Limb (tissue), 2 donors: ENCODE results near the gene SPO11.
A peak's percentile ranks its signal among the peaks of the same experiment; 100 is the strongest.
"Not testable (repeated sequence)": the region's sequence is repeated elsewhere in the genome, so short reads cannot be mapped to it uniquely, and the experiment has no call there.

Experiments used
- DNase-seq, 2 donors: peaks; one replicate each; pipeline ENCODE4 v3.0.0-alpha.2; 2016; ENCODE audit errors: extremely low spot score in 2 of 2

SPO11 gene

DNA sequence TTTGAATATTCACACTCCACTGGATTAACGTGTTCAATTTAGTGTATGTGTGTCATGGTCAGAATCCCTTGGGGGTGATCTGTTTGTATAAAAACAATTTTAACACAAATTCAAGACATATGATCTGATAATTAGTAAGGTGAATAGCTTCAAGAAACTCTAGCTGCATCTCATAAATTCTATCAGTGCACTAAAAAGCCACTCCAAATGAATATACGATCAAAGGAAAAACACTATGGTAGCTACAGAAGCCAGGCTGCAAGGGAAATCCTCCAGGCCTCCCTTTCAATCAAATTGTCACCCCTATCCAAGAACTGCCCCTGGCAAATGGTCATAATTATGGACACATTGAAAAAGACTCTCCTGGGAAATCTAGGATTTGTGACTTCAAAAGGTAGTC, 12.1 kb downstream of the SPO11 start:
- no peak for DNase-seq

DNA sequence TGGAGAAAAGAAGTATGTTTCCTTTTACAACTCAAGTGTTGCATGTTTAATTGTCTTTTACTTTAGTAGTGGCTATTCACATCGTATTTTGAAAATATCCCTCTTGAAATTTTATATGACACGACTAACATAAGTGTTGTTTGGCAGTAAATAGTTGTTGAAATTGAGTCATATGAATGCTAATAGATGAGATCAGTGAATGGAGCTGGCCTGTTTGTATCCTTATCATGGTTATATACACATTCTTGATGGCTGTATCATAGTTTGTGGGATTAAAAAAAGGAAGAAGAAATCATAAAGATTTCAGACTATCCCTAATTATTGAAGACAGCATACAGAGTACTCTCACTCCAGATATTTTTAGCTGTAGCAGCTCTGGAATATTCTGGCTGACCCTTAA, 13.2 kb downstream of the SPO11 start:
- DNase-seq: no peak

DNA sequence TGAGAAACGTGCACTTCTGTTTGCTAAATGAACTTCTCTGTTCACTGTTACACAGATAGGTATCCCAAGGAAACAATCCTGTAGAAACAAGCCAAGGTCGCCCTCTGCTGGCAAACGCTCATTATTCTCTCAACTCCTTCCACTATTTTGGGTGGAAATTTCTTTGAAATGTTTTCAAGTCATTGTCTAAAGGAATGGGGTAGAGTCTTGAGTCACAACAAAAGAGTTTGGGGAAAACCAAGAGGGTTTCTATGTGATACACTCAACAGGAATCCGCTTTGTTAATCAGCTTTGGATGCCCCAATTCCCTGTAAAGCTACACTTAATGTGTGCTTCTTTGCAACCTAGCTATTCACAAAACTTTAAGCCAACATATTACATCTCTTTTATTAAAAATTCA, 16.9 kb downstream of the SPO11 start:
- peak; percentile 72 to 84 for DNase-seq

DNA sequence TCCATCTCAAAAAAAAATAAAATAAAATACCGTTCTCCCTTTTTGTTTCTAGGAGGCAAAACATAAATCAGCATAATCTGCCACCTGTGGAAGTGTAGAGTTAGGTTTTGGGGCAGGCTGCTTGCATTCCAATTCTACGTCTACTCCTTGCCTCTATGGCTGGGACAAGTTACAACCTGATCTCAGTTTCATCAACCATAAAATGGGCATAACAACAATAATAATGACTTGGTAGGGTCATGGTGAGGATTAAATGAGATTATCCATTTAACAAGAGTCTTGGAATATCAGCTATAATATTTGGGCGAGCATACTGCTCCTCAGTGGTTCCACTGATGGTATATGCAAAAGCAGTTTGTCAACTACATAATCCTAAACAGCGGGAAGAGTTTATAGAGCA, 17.8 kb downstream of the SPO11 start:
- no peak for DNase-seq

DNA sequence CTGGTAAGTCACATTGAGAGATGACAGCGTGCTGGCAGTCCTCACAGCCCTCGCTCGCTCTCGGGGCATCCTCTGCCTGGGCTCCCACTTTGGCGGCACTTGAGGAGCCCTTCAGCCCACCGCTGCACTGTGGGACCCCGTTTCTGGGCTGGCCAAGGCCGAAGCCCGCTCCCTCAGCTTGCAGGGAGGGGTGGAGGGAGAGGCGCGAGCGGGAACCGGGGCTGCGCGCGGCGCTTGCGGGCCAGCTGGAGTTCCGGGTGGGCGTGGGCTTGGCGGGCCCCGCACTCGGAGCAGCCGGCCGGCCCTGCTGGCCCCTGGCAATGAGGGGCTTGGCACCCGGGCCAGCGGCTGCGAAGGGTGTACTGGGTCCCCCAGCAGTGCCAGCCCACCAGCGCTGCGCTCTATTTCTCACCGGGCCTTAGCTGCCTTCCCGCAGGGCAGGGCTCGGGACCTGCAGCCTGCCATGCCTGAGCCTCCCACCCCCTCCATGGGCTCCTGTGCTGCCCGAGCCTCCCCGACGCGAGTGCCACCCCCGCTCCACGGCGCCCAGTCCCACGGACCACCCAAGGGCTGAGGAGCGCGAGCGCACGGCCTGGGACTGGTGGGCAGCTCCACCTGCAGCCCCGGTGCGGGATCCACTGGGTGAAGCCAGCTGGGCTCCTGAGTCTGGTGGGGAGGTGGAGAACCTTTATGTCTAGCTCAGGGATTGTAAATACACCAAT, 18.8 kb downstream of the SPO11 start:
- not testable (repeated sequence) for DNase-seq

DNA sequence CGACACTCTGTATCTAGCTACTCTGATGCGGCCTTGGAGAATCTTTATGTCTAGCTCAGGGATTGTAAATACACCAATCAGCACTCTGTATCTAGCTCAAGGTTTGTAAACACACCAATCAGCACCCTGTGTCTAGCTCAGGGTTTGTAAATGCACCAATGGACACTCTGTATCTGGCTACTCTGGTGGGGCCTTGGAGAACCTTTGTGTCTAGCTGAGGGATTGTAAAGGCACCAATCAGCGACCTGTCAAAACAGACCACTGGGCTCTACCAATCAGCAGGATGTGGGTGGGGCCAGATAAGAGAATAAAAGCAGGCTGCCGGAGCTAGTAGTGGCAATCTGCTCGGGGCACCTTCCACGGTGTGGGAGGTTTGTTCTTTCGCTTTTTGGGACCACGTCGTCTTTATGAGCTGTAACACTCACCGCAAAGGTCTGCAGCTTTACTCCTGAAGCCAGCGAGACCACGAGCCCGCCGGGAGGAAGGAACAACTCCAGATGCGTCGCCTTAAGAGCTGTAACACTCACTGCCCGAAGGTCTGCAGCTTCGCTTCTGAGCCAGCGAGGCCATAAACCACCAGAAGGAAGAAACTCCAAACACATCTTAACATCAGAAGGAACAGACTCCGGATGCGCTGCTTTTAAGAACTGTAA, 19.4 kb downstream of the SPO11 start:
- DNase-seq: not testable (repeated sequence)

DNA sequence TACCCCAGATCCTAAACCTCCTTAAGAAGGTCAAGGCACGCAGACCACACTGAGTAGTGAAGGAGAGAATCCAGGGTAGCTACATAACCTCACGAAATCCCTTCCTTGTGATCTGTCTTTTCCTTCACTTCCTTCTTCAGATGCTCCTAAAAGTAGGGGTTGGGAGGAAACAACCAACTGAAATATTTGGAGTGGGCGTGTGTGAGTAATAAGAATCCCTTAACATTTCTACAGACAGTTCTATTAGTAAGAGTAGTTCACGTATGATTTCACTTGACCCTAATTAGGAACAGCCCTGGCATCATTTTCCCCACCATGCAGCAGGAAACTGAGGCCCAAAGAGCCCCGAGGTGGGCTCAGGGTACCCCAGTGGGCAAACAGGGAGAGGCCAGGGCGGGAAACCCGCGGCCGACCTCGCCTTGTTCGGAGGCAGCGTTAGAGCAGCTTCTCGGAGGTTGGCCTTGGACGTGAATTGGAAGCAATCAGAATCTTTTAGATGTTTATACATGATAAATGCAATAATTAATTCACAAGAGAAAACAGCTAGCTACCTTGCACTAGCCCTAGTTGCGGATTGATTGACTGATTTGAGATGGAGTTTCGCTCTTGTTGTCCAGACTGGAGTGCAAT, 20.6 kb downstream of the SPO11 start:
- DNase-seq: peak in 1 of 2 donors; percentile 42

DNA sequence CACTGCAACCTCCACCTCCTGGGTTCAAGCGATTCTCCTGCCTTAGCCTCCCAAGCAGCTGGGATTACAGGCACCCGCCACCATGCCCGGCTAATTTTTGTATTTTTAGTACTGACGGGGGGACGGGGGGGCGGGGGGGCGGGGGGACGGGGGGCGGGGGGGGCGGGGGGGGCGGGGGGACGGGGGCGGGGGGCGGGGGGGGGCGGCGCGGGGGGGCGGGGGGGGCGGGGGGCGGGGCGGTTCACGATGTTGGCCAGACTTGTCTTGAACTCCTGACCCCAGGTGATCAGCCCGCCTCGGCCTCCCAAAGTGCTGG, 21.1 kb downstream of the SPO11 start:
- not testable (repeated sequence) for DNase-seq

DNA sequence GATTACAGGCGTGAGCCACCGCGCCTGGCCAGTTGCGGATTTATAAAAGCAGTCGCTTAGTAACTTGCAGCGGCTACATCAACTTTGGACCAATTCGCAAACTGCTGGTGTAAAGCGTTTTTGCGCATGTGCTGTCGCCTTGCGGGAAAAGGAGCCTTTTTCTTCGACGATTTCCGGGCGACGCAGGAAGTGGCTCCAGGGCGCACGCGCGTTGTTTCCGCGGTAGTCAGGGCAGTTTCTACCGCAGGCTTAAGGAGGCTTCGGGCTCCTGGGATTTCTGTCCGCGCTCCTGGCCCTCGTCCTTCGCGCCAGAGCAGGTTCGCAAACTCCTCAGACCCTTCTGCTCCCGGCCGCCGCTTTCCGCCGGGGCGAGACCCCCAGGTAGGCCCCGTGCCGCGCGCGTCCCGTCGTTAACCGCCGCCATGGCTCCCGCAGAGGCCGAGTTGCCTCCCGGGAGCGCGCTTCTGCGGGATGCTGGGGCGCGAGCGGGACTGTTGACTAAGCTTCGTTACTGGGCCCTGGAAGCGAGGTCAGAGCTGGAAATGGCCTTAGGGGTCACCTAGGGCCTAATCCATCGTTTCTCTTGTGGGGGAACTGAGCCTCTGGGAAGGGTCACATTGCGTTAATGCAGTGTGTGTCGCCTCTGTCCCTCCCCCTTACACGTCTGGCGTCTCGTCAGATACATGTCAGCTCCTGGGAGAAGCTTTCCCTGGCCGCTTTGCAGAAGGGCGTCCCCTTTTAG, 21.6 kb downstream of the SPO11 start, which contains the start of gene RAE1:
RAE1 (plus strand) TSS at position 214 of the 742 bp plus-strand sequence. CDS start 2,784 bp downstream, outside the sequence.
- DNase-seq: peak; percentile 93 to 96

DNA sequence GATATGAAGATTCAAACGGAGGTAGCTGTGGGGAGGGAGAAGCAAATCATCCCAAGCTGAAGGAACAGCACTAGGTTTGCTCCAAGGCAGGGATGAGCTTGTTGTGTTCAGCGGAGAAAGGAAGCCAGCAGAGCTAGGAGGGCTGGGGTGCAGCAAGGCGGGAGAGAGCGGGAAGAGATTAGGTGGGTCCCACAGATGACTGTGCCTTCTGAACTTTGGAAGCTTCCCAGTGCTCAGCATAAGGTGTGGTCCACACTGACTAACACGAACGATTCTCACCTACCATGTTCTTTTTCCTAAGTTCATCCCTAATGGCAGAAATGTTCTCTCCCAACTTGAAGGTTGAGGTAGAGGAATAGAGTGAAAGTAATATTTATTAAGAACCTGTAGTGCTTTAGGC, 22.7 kb downstream of the SPO11 start:
- no peak for DNase-seq

DNA sequence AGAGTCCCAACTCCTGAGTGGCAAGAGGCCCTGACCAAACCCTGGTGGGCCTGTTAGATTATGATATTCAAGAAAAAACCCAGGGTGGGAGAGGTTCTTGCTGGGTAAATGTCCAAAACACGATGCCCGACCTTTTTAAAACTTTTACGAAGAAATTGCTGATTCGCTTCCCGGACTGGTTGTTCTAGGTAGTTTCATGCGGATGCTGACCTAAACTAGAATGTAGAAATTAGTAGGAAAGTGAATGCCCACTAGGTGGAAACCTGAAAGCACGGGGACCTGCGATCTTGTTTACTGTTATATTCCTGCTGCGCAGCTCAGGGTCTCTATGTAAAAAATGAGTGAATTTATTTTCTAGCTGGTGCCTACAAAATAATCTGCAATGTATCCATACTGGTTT, 23.7 kb downstream of the SPO11 start:
- DNase-seq: no peak

DNA sequence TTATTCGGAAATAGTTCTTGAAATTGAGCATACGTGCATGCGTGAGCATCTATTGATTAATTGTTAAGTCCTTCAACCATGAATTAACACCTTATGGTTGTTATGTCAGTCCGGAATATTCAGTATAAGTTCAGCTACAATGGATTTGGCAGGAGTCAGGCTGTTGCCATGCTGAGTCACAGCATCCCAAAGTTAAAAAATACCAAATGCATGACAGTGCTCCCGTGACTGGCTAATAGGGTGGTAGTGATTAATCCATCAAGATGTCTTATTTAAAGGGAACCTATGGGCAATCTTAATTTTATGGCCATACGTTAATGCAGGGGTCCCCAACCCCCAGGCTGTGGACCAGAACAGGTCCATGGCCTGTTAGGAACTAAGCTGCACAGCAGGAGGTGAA, 31.9 kb downstream of the SPO11 start:
- no peak for DNase-seq

DNA sequence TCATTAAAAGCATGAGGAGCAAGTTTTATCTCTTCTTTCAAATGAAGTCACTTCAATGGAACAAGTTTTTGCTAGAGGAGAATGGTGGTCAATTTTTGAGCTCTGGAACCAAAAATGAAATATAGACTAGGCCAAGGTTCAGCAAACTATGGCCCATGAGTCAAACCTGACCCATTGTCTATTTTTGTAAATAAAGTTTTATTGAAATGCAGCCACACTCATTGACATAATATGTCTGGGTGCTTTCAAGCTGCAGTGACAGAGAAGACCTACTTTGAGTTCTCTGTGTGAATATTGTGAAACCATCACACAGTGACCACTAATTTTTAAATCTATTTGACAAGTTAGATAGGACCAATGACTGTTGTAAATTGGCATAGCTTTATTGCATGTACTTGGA, 34.8 kb downstream of the SPO11 start:
- DNase-seq: no peak

DNA sequence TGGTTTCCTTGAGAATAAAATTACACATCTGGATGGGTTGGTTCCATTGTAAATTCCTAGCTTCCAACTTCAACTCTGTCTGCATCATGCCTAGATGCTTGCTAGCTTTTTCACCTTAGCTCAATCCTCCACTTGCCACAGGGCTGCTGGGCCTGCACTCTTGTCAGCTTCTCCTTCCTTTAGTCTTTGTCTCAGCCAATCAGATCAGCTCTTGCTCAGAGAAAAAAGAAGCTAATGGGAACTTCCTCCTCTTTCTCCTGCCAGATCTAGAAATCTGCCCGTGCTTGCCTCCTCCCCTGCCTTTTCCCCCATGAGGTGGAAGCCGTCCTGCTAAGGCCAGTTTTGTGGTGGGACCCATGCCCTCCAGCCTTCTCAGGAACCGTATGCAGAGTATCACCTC, 40.0 kb downstream of the SPO11 start:
- DNase-seq: no peak

DNA sequence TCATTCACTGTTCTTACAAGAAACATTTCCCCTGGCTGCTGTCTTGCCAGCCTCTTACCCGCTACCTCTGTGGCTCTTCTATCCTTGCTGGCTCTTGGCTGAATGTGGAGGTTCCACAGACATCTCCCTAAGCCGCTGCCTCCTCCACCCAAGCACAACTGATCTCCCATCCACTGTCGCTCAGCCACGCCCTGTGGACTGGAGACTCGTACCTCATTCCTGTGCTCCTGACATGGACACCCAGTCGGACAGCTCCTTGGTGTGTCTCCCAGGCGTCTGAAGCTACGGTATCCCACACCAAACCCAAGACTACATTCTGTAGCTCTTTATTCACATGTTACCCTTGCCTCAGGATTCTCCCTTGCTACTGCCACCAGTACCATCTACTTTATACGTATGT, 40.7 kb downstream of the SPO11 start:
- DNase-seq: no peak

DNA sequence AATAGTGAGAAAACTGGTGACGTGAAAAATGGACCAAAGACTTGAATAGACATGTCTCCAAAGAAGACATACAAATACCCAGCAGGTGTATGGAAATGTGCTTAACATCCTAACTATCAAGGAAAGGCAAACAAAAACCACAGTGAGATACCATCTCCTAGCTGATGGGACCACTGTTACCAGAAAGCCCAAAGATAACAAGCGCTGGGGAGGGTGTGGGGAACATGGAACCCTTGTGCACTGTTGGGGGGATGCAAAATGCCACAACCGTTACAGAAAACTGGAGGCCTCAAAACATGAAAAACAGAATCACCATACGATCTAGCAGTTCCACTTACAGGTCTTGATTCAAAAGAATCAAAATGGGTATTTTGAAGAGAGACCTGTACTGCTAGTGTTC, 41.8 kb downstream of the SPO11 start:
- no peak for DNase-seq

DNA sequence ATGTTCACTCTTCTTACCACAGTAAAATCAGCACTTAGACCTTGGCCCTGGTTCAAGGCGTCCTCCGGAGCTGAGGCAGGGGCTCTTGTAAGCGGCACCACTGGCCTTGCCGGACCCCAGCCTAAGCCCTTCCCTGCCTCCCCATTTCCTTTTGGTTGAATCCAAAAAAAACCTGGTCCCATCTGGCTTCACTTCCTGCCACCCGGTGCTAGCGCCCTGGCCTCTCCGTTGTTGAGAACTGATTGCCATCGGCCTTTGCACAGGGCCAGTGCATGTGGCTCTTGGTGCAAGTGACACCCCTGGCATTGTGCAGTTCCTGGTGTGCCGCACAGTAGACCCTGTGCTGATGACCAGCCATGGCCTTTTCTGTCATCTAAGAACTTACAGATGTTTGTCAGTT, 42.6 kb downstream of the SPO11 start:
- no peak for DNase-seq

DNA sequence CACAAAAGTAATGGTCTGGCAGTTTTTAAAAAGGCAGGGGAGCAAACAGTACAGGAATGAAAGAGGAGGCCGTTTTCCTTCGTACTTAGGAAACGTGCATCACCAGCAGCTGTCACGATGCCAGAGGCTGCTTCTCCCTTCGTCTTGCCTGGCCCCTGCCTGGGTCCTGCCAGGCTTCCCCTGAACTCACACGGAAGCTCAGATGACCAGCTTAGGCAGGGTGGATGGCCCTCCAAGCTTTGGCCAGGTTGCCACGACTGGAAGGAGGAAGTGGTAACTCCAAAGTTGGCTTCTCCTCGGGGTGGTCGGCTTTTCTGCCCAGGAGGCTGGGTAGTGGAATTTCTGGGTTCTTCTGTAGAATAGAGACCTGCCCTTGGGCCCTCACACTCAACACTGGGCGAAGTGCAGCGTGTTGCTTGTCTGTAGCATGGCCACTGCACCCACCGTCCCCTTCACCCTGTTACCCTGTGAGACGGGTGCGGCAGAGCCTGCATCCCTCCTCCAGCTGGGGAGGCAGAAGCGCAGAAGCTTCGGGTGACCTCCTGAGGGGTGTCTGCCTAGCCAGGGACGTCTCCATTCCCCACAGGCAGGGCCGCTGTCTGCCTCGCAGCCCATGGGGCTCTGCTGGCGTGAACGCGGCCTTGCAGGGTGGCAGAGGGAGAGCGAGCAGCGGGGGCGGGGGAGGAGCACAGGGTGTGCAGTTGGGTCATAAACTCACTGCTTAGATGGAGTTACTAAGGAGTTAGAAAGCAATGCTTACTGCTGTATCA, 43.2 kb downstream of the SPO11 start:
- no peak for DNase-seq

DNA sequence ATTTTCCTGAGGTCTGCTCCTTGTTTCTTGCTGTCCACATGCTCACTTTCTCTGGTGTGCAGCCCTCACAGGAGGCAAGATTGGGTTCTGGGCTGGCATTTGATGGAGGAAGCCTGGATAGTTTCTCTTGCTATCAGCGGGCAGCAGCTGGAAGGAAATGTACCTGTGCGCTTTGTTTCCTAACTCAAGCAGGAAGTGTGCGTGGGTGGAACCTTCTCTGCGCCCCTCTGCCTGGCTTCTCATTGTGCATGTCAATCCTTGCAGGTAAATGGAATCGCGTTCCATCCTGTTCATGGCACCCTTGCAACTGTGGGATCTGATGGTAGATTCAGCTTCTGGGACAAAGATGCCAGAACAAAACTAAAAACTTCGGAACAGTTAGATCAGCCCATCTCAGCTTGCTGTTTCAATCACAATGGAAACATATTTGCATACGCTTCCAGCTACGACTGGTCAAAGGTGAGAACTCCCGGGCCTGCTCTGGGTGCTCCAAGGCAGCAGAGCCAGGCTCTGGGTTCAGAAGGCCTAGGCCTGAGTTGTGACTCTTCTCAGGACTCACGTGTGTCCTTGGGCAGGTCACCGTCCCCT, 44.8 kb downstream of the SPO11 start:
- no peak for DNase-seq

DNA sequence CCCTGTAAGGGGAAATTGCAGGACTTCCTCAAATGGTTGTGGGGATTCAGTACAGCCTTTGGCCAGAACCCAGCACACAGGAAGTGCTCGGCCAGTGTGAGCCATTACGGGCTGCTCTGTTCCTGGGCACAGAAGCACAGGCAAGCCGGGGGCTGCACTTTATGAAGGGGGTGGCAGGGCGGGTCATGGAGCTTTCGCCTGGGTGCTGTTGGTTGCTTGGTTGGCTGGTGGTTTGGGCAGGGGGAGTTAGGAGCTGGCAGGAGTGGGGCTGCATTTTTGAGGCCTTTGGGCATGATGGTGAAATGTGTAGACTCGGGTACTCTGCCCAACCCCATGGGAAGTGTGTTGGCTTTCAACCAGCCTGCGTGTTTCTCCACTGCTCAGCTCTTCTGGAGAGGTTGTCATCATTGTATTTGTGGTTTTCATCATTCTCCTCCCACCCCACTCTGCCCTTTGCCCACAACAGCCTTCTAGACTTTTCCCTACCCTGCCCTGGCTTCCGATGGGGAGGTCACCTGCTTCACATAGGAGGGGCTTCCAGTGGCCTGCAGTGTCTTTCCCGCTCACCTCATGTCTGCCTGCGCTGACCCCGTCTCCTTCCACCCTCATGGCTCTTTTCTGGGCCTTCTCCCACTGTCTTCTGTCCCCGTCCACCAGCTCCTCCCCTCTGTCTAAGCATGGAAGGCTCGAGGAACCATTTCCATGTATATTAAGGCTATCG, 45.5 kb downstream of the SPO11 start:
- no peak for DNase-seq
